Measurements from ENCODE around the gene ABTB1.

ABTB1 gene

GRCh38 chr3:127712881-127713771, 40.4 kb downstream of the ABTB1 start:
- H3K27me3 ChIP-seq, result no peaks in the 10 kb centered on the region
- no peaks in the 10 kb centered on the region for H3K9me3 ChIP-seq
- H3K36me3 ChIP-seq, result no peaks in the 10 kb centered on the region
- H3K4me1 ChIP-seq, result no peaks in the 10 kb centered on the region
- no peak for TF ChIP-seq CTCF (IDR thresholded peaks at IDR 0.05; ENCODE audit: low read depth, low read length)
- DNase-seq, result no peak
- H3K4me3 ChIP-seq (ENCODE audit: low read depth, low read length), result no peak overlapping the region

DNA sequence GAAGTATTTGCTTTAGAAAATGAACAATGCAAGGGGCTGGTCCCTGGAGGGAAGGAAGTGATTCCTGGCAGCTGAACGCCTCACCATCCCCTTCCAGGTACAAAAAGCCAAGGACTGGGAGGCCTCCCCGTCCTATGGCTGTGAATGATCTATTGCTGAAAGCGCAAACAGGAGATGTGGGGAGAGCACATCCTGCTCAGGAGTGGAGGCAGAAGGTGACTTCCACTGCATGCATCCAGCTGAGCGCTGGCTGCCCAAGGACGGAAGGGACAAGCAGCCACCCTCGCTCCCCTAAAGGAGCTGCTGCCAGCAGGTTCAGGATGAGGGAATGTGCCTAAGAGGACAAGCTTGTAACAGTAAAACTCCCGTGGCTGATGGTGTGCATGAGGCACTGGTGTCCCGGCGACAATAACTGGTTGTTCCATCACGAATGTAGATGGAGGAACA, 41.4 kb downstream of the ABTB1 start:
- DNase-seq, result no peak
- Histone ChIP-seq H3K4me3 (ENCODE audit: low read depth, low read length) (no peak overlapping the region), H3K36me3 (no peaks in the 10 kb centered on the region)

DNA sequence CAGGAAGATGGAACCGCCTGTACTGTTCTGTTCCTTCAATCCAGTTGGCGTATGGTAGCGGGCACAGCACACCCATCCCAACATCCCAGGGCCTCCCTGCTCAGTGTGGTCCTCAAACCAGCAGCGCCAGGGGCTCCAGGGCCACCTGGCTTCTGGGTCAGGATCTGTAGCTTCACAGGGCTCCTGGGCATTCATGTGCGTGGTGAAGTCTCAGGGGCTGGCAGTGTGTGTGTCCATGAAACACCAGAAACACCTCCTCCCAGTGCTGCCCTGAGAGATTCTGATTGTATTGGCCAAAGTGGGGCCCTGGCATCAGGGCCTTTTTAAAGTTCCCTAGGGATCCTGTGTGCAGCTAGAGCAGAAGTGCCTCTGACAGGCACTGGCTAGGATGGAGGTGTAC, 42.1 kb downstream of the ABTB1 start:
- H3K9me3 ChIP-seq, result no peaks in the 10 kb centered on the region
- no peak for TF ChIP-seq CTCF (IDR thresholded peaks at IDR 0.05; ENCODE audit: low read depth, low read length)
- no peak for DNase-seq
- no peaks in the 10 kb centered on the region for H3K4me1 ChIP-seq
- H3K36me3 ChIP-seq, result no peaks in the 10 kb centered on the region
- no peak overlapping the region for H3K4me3 ChIP-seq (ENCODE audit: low read depth, low read length)
- H3K27me3 ChIP-seq, result no peaks in the 10 kb centered on the region

More for the DNA sequence above, 41.4 kb downstream of the ABTB1 start:
- Histone ChIP-seq H3K9me3 (no peaks in the 10 kb centered on the region), H3K27me3 (no peaks in the 10 kb centered on the region), H3K4me1 (no peaks in the 10 kb centered on the region)
- no peak for TF ChIP-seq CTCF (IDR thresholded peaks at IDR 0.05; ENCODE audit: low read depth, low read length)

DNA sequence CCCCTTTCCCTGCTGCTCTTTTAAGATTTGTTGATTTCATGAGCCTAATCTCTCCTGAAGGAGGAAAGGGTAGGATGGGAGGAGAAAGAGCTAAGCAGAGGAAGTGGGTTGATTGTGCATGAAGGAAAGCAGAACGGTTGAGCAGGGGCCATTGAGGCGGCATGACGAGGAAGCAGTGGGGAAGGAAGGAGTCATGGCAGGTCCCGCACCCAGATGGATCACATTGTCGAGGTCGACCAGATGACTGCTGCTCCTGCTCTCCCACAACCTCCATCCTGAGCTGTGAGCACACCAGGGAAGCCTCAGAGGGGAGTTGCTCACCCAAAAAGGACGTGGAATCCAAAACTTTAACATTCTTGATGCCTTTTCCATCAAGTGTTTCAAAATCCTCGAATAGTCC, 42.8 kb downstream of the ABTB1 start:
- no peaks in the 10 kb centered on the region for H3K4me1 ChIP-seq
- no peaks in the 10 kb centered on the region for H3K27me3 ChIP-seq

DNA sequence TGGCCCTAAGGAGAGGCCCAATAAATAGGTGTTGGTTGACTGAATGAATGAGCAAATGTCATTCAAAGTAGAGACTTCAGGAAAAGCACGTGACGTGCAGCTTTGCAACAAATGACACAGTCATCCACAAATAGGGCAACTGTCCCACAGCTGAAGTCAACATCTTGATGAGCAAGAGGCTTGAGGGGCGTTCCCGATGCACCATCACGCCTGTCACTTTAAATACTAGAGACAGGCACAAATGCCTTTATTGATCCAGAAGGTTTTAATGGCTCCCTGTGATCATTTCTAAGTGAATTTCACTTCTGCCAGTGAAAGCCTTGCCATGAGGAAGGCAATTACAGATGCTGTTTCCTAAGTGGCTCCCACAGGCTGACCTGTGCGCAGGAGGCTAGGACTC, 43.6 kb downstream of the ABTB1 start:
- TF ChIP-seq CTCF (IDR thresholded peaks at IDR 0.05; ENCODE audit: low read depth, low read length), result no peak
- no peak for DNase-seq
- no peaks in the 10 kb centered on the region for H3K36me3 ChIP-seq
- H3K4me3 ChIP-seq (ENCODE audit: low read depth, low read length), result no peak overlapping the region
- H3K4me1 ChIP-seq, result no peaks in the 10 kb centered on the region
- H3K9me3 ChIP-seq, result no peaks in the 10 kb centered on the region
- no peaks in the 10 kb centered on the region for H3K27me3 ChIP-seq

More for the DNA sequence above, 42.8 kb downstream of the ABTB1 start:
- no peak for DNase-seq
- no peak overlapping the region for H3K4me3 ChIP-seq (ENCODE audit: low read depth, low read length)
- no peaks in the 10 kb centered on the region for H3K9me3 ChIP-seq
- no peaks in the 10 kb centered on the region for H3K36me3 ChIP-seq
- no peak for TF ChIP-seq CTCF (IDR thresholded peaks at IDR 0.05; ENCODE audit: low read depth, low read length)
